Breast epithelium (tissue), 4 donors: ENCODE measurements around the gene AIG1. TPM values are rescaled to one million over a fixed set of nuclear protein-coding genes. Genes with fewer than 3 reads are reported as not detected.

Source experiments
- DNase-seq, 2 donors: peaks; one replicate each; pipeline ENCODE4 v3.0.0-alpha.2; 2019; ENCODE audit warnings: low spot score in 2 of 2
- H3K27ac ChIP-seq, 2 donors: fragments of 200-600 bp; sonication (generic) in 1 of 2; one replicate each; pipeline ENCODE4 v1.5.1; 2016 to 2019; ENCODE audit warnings: mild to moderate bottlenecking in 1 of 2
- H3K27me3 ChIP-seq, 2 donors: fragments of 200-600 bp; sonication (generic) in 1 of 2; one replicate each; pipeline versions ENCODE4 v1.5.1 to v1.6.0; 2017 to 2019; ENCODE audit warnings: control low read depth in 1 of 2, mild to moderate bottlenecking in 1 of 2
- H3K36me3 ChIP-seq: fragments of 200-600 bp; one replicate; pipeline ENCODE4 v1.5.1; 2019
- H3K4me1 ChIP-seq, 2 donors: fragments of 200-600 bp; sonication (generic); one replicate each; pipeline ENCODE4 v1.5.1; 2016 to 2019; ENCODE audit warnings: control low read depth in 1 of 2
- H3K4me3 ChIP-seq, 3 donors: fragments of 200-600 bp; sonication (generic); 1 replicate in 2 of 3; 2 replicates in 1 of 3; pipeline ENCODE4 v1.5.1; 2016 to 2019; ENCODE audit warnings: mild to moderate bottlenecking in 3 of 3, moderate library complexity in 2 of 3
- H3K9me3 ChIP-seq, 2 donors: fragments of 200-600 bp; sonication (generic) in 1 of 2; one replicate each; pipeline ENCODE4 v1.5.1; 2016 to 2019; ENCODE audit warnings: control low read depth in 1 of 2
- CTCF ChIP-seq, 3 donors: fragments of 450-650 bp; IDR thresholded peaks; one replicate each; pipeline ENCODE4 v1.5.1; 2016 to 2017; ENCODE audit warnings: antibody characterized with exemption in 3 of 3, mild to moderate bottlenecking in 3 of 3, moderate library complexity in 3 of 3
- POLR2A ChIP-seq: fragments of 450-650 bp; IDR thresholded peaks from one replicate; pipeline ENCODE4 v1.6.1; 2016; ENCODE audit warnings: antibody characterized with exemption, mild to moderate bottlenecking, moderate library complexity
- POLR2AphosphoS5 ChIP-seq, 3 donors: sonication (generic); formaldehyde crosslinking; IDR thresholded peaks; one replicate each; pipeline ENCODE4 v1.6.1; 2017; ENCODE audit warnings: antibody characterized with exemption in 3 of 3
- intact Hi-C: fragments of 100-400 bp; cut with DNase I; formaldehyde crosslinking; loops from one replicate; pipeline ENCODE4 v1.15.1; 2023; ENCODE audit warnings: low total_unique reads
- total RNA-seq, 3 donors: library from RNA; depleted of rRNA; stranded (reverse); fragments of >200 nt; gene quantifications; one replicate each; pipeline ENCODE4 v1.1.0, GENCODE V29; 2016

Gene AIG1
- total RNA-seq, 3 donors from 2014 or later = 43.0 to 53.6 (median 44.2) TPM

DNA sequence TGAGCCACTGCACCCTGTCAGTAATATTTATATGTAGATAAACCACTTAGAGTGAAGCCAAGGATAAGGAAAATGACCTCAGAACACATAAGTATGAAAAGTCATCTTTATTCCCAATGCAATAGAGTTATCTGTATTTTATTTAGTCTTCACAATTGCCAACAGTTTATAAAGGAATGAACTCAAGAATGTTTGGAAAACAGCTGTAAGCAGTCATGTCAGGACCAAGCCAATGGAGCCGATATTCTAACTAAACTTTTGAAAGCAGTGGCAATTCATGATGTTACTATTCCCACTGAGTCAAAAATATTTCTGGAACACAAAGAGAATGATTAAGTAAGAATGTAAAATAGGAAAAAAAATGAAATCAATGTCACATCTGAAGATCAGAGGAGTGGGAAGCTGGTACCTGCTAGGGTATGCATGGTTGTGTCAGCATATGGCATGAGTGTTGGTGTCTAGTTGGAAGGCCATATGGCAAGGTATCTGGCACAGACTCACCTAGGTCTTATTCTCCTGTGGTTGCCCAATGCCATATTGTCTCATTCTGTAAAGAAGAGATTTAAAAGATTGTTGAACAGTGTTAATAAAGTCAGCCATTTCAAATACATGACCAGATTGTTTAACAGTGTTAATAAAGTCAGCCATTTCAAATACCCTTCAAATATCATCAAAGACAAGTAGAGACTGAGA, 271.6 kb downstream of the AIG1 start:
- no peaks in the 10 kb centered on the region for H3K36me3 ChIP-seq
- no peak for TF ChIP-seq POLR2AphosphoS5 (IDR thresholded peaks at IDR 0.05)
- TF ChIP-seq POLR2A = no peak
- no peak for TF ChIP-seq CTCF (IDR thresholded peaks at IDR 0.05)
- intact Hi-C loops = no loop called here

GRCh38 chr6:143333081-143333480, 272.4 kb downstream of the AIG1 start:
- intact Hi-C loops = no loop called here
- Histone ChIP-seq H3K4me1 (no peaks in the 10 kb centered on the region), H3K9me3 (no peaks in the 10 kb centered on the region), H3K27me3 (no peaks in the 10 kb centered on the region), H3K27ac (no peak overlapping the region), H3K36me3 (no peaks in the 10 kb centered on the region), H3K4me3 (no peak overlapping the region)
- DNase-seq = no peak
- TF ChIP-seq POLR2A = no peak
- no peak for TF ChIP-seq CTCF (IDR thresholded peaks at IDR 0.05)
- TF ChIP-seq POLR2AphosphoS5 (IDR thresholded peaks at IDR 0.05) = no peak

More for the DNA sequence above, 271.6 kb downstream of the AIG1 start:
- Histone ChIP-seq H3K27me3 (no peaks in the 10 kb centered on the region), H3K4me1 (no peaks in the 10 kb centered on the region), H3K4me3 (no peak overlapping the region), H3K27ac (no peak overlapping the region), H3K9me3 (no peaks in the 10 kb centered on the region)
- DNase-seq = no peak

- H3K27ac ChIP-seq = no peak overlapping the region
- H3K4me3 ChIP-seq = no peak overlapping the region
- no peak for TF ChIP-seq POLR2A
- no peak for TF ChIP-seq CTCF (IDR thresholded peaks at IDR 0.05)
- no peak for TF ChIP-seq POLR2AphosphoS5 (IDR thresholded peaks at IDR 0.05)
- no peak for DNase-seq
- H3K4me1 ChIP-seq = no peaks in the 10 kb centered on the region
- no peaks in the 10 kb centered on the region for H3K9me3 ChIP-seq
- no peaks in the 10 kb centered on the region for H3K36me3 ChIP-seq
- no peaks in the 10 kb centered on the region for H3K27me3 ChIP-seq
- intact Hi-C loops = no loop called here
Observed at GRCh38 chr6:143333749-143334520, 273.2 kb downstream of the AIG1 start.

DNA sequence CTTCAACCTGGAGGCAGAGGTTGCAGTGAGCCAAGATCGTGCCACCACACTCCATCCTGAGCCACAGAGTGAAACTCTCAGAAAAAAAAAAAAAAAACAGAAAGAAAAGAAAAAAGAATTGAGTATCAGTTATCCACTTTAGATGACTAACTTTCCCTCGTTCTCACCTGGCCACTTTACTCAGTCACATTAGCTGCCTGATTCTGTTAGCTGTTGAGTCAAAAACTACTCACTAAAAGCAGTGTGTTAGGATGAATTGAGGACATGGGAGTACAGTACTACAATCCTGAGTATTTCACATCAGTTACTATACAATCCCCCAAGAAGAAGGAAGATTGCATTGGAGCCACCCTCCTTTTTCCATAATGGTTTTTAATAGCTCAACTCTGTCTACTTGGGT, 275.2 kb downstream of the AIG1 start:
- no peak overlapping the region for H3K27ac ChIP-seq
- TF ChIP-seq POLR2AphosphoS5 (IDR thresholded peaks at IDR 0.05) = no peak
- TF ChIP-seq CTCF (IDR thresholded peaks at IDR 0.05) = no peak
- no peak for TF ChIP-seq POLR2A
- no peak overlapping the region for H3K4me3 ChIP-seq
- H3K4me1 ChIP-seq = no peaks in the 10 kb centered on the region
- no peaks in the 10 kb centered on the region for H3K27me3 ChIP-seq
- no peaks in the 10 kb centered on the region for H3K36me3 ChIP-seq
- no peak for DNase-seq
- no peaks in the 10 kb centered on the region for H3K9me3 ChIP-seq
- intact Hi-C loops = no loop called here
